ENCODE measurements around the gene SLC44A4. TPM values are rescaled to one million over a fixed set of nuclear protein-coding genes. Genes with fewer than 3 reads are reported as not detected.

SLC44A4 gene
- polyA plus RNA-seq, 2 of the 4 experiments (the other 2 are of a cell fraction): 0.27 TPM; not detected in 1

- CTCF ChIA-PET: interaction anchor here (0.9 to 4.0 kb wide), 3 partner anchors 11 to 13 kb away, joined by 3 to 25 read pairs (median 5); no protein-coding TSS in a partner anchor
- H3K9me3 ChIP-seq: no peaks in the 10 kb centered on the region
- ATAC-seq: peak; percentile 45 to 60; a peak in 5 of 6 replicates
- H3K27ac ChIP-seq: peak overlapping the region in 1 of 2 experiments; percentile 16; a peak in 1 of 6 replicates
- H3K4me2 ChIP-seq: no peak overlapping the region
- no peak for FAIRE-seq
- TF ChIP-seq ATOH8 (CRISPR knock-in tag; IDR thresholded peaks at IDR 0.05; ENCODE audit: low read depth): no peak
- no peak for TF ChIP-seq SREBF2 (IDR thresholded peaks at IDR 0.05)
- no peak overlapping the region for H3K4me3 ChIP-seq
- POLR2A ChIA-PET: no interaction called here
- DNase-seq (ENCODE audit: low read depth in 1 of 2, low spot score in 1 of 2): no peak
- WGBS (ENCODE audit: missing lambda C conversion rate): 43% methylated on average over 6 of the region's 10 CpGs
- no peaks in the 10 kb centered on the region for H3K4me1 ChIP-seq
These were observed 1.1 kb downstream of the SLC44A4 start for GRCh38 chr6:31877651-31878161.

- DNase-seq (ENCODE audit: low read depth in 1 of 2, low spot score in 1 of 2) (no peak), ATAC-seq (peak; percentile 20 to 46; a peak in 4 of 6 replicates), FAIRE-seq (no peak)
- 43% methylated on average over 2 of the region's 3 CpGs for WGBS (ENCODE audit: missing lambda C conversion rate)
- POLR2A ChIA-PET: no interaction called here
- no peak overlapping the region for H3K4me2 ChIP-seq
- CTCF ChIA-PET: interaction anchor here (0.9 to 4.0 kb wide), 3 partner anchors 11 to 152 kb away, joined by 3 to 25 read pairs (median 3); no protein-coding TSS in a partner anchor
- H3K27ac ChIP-seq: no peak overlapping the region
- no peak overlapping the region for H3K4me3 ChIP-seq
- TF ChIP-seq MAFK (IDR thresholded peaks at IDR 0.05; ENCODE audit: partially characterized antibody) (no peak), CBX8 (IDR thresholded peaks at IDR 0.05) (no peak), HES2 (IDR thresholded peaks at IDR 0.05) (no peak), RNF2 (IDR thresholded peaks at IDR 0.05; ENCODE audit: borderline replicate concordance, low read depth) (no peak), REST (IDR thresholded peaks at IDR 0.05) (no peak), MAZ (IDR thresholded peaks at IDR 0.05; ENCODE audit: borderline replicate concordance, low read depth, low read length) (no peak), MAX (IDR thresholded peaks at IDR 0.05) (no peak), HMGXB4 (CRISPR knock-in tag; IDR thresholded peaks at IDR 0.05; ENCODE audit: borderline replicate concordance) (no peak)
- H3K4me1 ChIP-seq: no peaks in the 10 kb centered on the region
- no peaks in the 10 kb centered on the region for H3K9me3 ChIP-seq
These were observed 1.6 kb downstream of the SLC44A4 start for GRCh38 chr6:31877125-31877650.

GRCh38 chr6:31876357-31876756 is 2.4 kb downstream of the SLC44A4 start:
- no peak for ATAC-seq

More at GRCh38 chr6:31876357-31876756, 2.4 kb downstream of the SLC44A4 start:
- WGBS (ENCODE audit: missing lambda C conversion rate): 80% methylated on average over 7 of the region's 7 CpGs
- CTCF ChIA-PET: interaction anchor here (1.0 to 1.8 kb wide), 3 partner anchors 11 to 151 kb away, joined by 3 to 5 read pairs (median 4); no protein-coding TSS in a partner anchor
- H3K27ac ChIP-seq: no peak overlapping the region
- H3K4me3 ChIP-seq: no peak overlapping the region
- H3K4me1 ChIP-seq: no peaks in the 10 kb centered on the region
- FAIRE-seq (no peak), DNase-seq (ENCODE audit: low read depth in 1 of 2, low spot score in 1 of 2) (no peak)
- TF ChIP-seq RCOR1 (IDR thresholded peaks at IDR 0.05; ENCODE audit: low read depth, low read length) (no peak), SREBF2 (IDR thresholded peaks at IDR 0.05) (no peak), ATOH8 (CRISPR knock-in tag; IDR thresholded peaks at IDR 0.05; ENCODE audit: low read depth) (no peak), JUNB (IDR thresholded peaks at IDR 0.05) (no peak), REST (IDR thresholded peaks at IDR 0.05) (no peak), HOXB5 (CRISPR knock-in tag; IDR thresholded peaks at IDR 0.05) (no peak), ZNF302 (CRISPR knock-in tag; IDR thresholded peaks at IDR 0.05) (no peak), FOSL2 (IDR thresholded peaks at IDR 0.05) (no peak), FOSL2 (CRISPR knock-in tag; IDR thresholded peaks at IDR 0.05) (no peak)
- POLR2A ChIA-PET: interaction anchor here (1.0 kb wide), 1 partner anchor 76 kb away, joined by 3 read pairs; no protein-coding TSS in a partner anchor
- H3K9me3 ChIP-seq: no peaks in the 10 kb centered on the region
- H3K4me2 ChIP-seq: no peak overlapping the region
